Fibroblast of the conjunctiva (primary cell): ENCODE data around the gene APBA2.
"Not testable (repeated sequence)": the region's sequence is repeated elsewhere in the genome, so short reads cannot be mapped to it uniquely, and the experiment has no call there.

Experiments used
- DNase-seq: peaks from one replicate; pipeline ENCODE4 v3.0.0-alpha.2; 2010; ENCODE audit warnings: low read depth

Gene APBA2

GRCh38 chr15:28885630-28886430 is at the start of gene APBA2:
TSS of gene APBA2 (plus strand) at chr15:28885974. CDS start at chr15:29053885, 167,911 bp downstream.
- no peak for DNase-seq

GRCh38 chr15:28840285-28840684 is 45.5 kb upstream of the APBA2 start:
- DNase-seq, result not testable (repeated sequence)

GRCh38 chr15:28842210-28842609 is 43.6 kb upstream of the APBA2 start:
- DNase-seq, result not testable (repeated sequence)

- DNase-seq, result not testable (repeated sequence)
These were observed 42.3 kb upstream of the APBA2 start for GRCh38 chr15:28843520-28843919.

GRCh38 chr15:28844147-28844546 is 41.6 kb upstream of the APBA2 start:
- not testable (repeated sequence) for DNase-seq

GRCh38 chr15:28847247-28847646 is 38.5 kb upstream of the APBA2 start:
- not testable (repeated sequence) for DNase-seq

GRCh38 chr15:28847959-28848358 is 37.8 kb upstream of the APBA2 start:
- DNase-seq, result not testable (repeated sequence)

GRCh38 chr15:28848521-28848920 is 37.3 kb upstream of the APBA2 start, which contains the start of gene GOLGA6L7:
TSS of gene GOLGA6L7 (minus strand) at chr15:28848644. CDS start at chr15:28848549, 95 bp downstream.
- not testable (repeated sequence) for DNase-seq

GRCh38 chr15:28849271-28849670 is 36.5 kb upstream of the APBA2 start:
- DNase-seq, result not testable (repeated sequence)

GRCh38 chr15:28849766-28850165 is 36.0 kb upstream of the APBA2 start:
- not testable (repeated sequence) for DNase-seq

GRCh38 chr15:28853654-28854053 is 32.1 kb upstream of the APBA2 start:
- not testable (repeated sequence) for DNase-seq

- not testable (repeated sequence) for DNase-seq
These were observed 31.2 kb upstream of the APBA2 start for GRCh38 chr15:28854578-28854977.

GRCh38 chr15:28861031-28861534 is 24.7 kb upstream of the APBA2 start:
- DNase-seq, result peak; percentile 9

GRCh38 chr15:28861589-28862293 is 24.0 kb upstream of the APBA2 start:
- DNase-seq, result not testable (repeated sequence)

- no peak for DNase-seq
These were observed 16.9 kb upstream of the APBA2 start for GRCh38 chr15:28868744-28869345.

GRCh38 chr15:28871168-28871567 is 14.6 kb upstream of the APBA2 start:
- DNase-seq, result no peak

- no peak for DNase-seq
These were observed 12.8 kb upstream of the APBA2 start for GRCh38 chr15:28873006-28873405.

GRCh38 chr15:28873585-28874190 is 12.1 kb upstream of the APBA2 start:
- no peak for DNase-seq

- DNase-seq, result no peak
These were observed 10.2 kb upstream of the APBA2 start for GRCh38 chr15:28875461-28876000.

GRCh38 chr15:28876131-28876844 is 9.5 kb upstream of the APBA2 start:
- no peak for DNase-seq

GRCh38 chr15:28876845-28877185 is 9.0 kb upstream of the APBA2 start:
- DNase-seq, result no peak
